HepG2 (cell line): ENCODE measurements around the gene GOT1. TPM values are rescaled to one million over a fixed set of nuclear protein-coding genes. Genes with fewer than 3 reads are reported as not detected.

Source experiments
- BRCA1 ChIP-seq: sonication (generic); formaldehyde crosslinking; IDR thresholded peaks from 2 replicates; pipeline ENCODE4 v1.4.0; 2020; ENCODE audit warnings: missing genetic modification reagents
- DNMT1 ChIP-seq: sonication (generic); formaldehyde crosslinking; IDR thresholded peaks from 2 replicates; pipeline ENCODE4 v1.5.1; 2020; ENCODE audit warnings: mild to moderate bottlenecking, missing genetic modification reagents
- HMG20B ChIP-seq: conservative IDR thresholded peaks from 2 replicates; pipeline ENCODE4 v1.6.1; 2016; ENCODE audit warnings: missing genetic modification reagents, missing compliant biosample characterization
- MED1 ChIP-seq: sonication (generic); formaldehyde crosslinking; IDR thresholded peaks from 2 replicates; pipeline ENCODE4 v1.4.0; 2020; ENCODE audit warnings: missing genetic modification reagents
- NRL ChIP-seq: sonication (generic); formaldehyde crosslinking; IDR thresholded peaks from 2 replicates; pipeline ENCODE4 v1.5.0; 2020; ENCODE audit warnings: missing genetic modification reagents, mild to moderate bottlenecking, moderate library complexity, borderline replicate concordance
- PHB2 ChIP-seq: fragments of 450-650 bp; IDR thresholded peaks from 2 replicates; pipeline ENCODE4 v1.6.1; 2018; ENCODE audit not compliant: partially characterized antibody
- SCMH1 ChIP-seq: sonication (generic); formaldehyde crosslinking; IDR thresholded peaks from 2 replicates; pipeline ENCODE4 v1.9.0; 2021; ENCODE audit warnings: missing genetic modification reagents, mild to moderate bottlenecking, borderline replicate concordance
- ZBTB3 ChIP-seq: sonication (generic); formaldehyde crosslinking; IDR thresholded peaks from 2 replicates; pipeline ENCODE4 v1.4.0; 2020; ENCODE audit warnings: low read depth, mild to moderate bottlenecking, moderate library complexity, missing genetic modification reagents, borderline replicate concordance
- ZFP1 ChIP-seq: IDR thresholded peaks from 2 replicates; pipeline ENCODE4 v1.6.1; 2016
- ZFP62 ChIP-seq: sonication (generic); formaldehyde crosslinking; IDR thresholded peaks from 2 replicates; pipeline ENCODE4 v1.4.0; 2020; ENCODE audit warnings: missing genetic modification reagents
- ZMAT3 ChIP-seq: sonication (generic); formaldehyde crosslinking; conservative IDR thresholded peaks from 2 replicates; pipeline ENCODE4 v1.7.0; 2021; ENCODE audit warnings: missing genetic modification reagents
- ZNF337 ChIP-seq: sonication (generic); formaldehyde crosslinking; IDR thresholded peaks from 2 replicates; pipeline ENCODE4 v1.5.1; 2020; ENCODE audit warnings: missing genetic modification reagents, low read depth, mild to moderate bottlenecking, borderline replicate concordance
- ZNF430 ChIP-seq: sonication (generic); formaldehyde crosslinking; IDR thresholded peaks from 2 replicates; pipeline ENCODE4 v1.9.0; 2021; ENCODE audit warnings: mild to moderate bottlenecking, missing genetic modification reagents
- ZNF570 ChIP-seq: sonication (generic); formaldehyde crosslinking; IDR thresholded peaks from 2 replicates; pipeline ENCODE4 v1.4.0; 2020; ENCODE audit warnings: mild to moderate bottlenecking, missing genetic modification reagents, borderline replicate concordance
- ZSCAN25 ChIP-seq: sonication (generic); formaldehyde crosslinking; IDR thresholded peaks from 2 replicates; pipeline ENCODE4 v1.8.0; 2022; ENCODE audit warnings: mild to moderate bottlenecking, missing genetic modification reagents
- polyA plus RNA-seq, 8 experiments: library from polyadenylated mRNA; depleted of rRNA in 3 of 8; stranded (reverse) in 7 of 8; unstranded in 1 of 8; fragments of >200 nt; fragmentation: Illumina TruSeq in 4 of 8; extraction: Trizol in 4 of 8; gene quantifications; 2 replicates each; pipeline versions ENCODE4 v1.2.1 to v1.2.3, GENCODE V29; 2011 to 2016; ENCODE audit warnings: low read depth in 4 of 8, missing spikeins in 1 of 8, mixed read lengths in 1 of 8; ENCODE audit not compliant: insufficient read depth in 1 of 8
- total RNA-seq, 5 experiments: library from RNA; depleted of rRNA; stranded (reverse); fragments of >200 nt; fragmentation: Illumina TruSeq; extraction: Trizol; gene quantifications; 2 replicates each; pipeline ENCODE4 v1.2.3, GENCODE V29; 2016; ENCODE audit warnings: low read depth in 1 of 5
- TF ChIP-seq, protein P1 (sequence below): sonication (generic); formaldehyde crosslinking; IDR thresholded peaks from 2 replicates; pipeline ENCODE4 v1.5.0; 2020; ENCODE audit warnings: mild to moderate bottlenecking, missing genetic modification reagents
- TF ChIP-seq, protein P2 (sequence below): sonication (generic); formaldehyde crosslinking; IDR thresholded peaks from 2 replicates; pipeline ENCODE4 v1.5.0; 2020; ENCODE audit warnings: mild to moderate bottlenecking, missing genetic modification reagents, moderate library complexity
- TF ChIP-seq, protein P3 (sequence below): sonication (generic); formaldehyde crosslinking; IDR thresholded peaks from 2 replicates; pipeline ENCODE4 v1.4.0; 2020; ENCODE audit warnings: missing genetic modification reagents, mild to moderate bottlenecking, borderline replicate concordance
- TF ChIP-seq, protein P4 (sequence below): sonication (generic); formaldehyde crosslinking; IDR thresholded peaks from 2 replicates; pipeline ENCODE4 v1.8.0; 2022; ENCODE audit warnings: mild to moderate bottlenecking, missing genetic modification reagents, moderate library complexity
- TF ChIP-seq, protein P5 (sequence below): IDR thresholded peaks from 2 replicates; pipeline ENCODE4 v1.6.1; 2016; ENCODE audit warnings: low read depth

Gene GOT1
- total and polyA plus RNA-seq, 2 of the 13 experiments (the other 11 are each of a cell fraction or from before 2014, with no cell fraction given) = 81.2 to 102 TPM

DNA sequence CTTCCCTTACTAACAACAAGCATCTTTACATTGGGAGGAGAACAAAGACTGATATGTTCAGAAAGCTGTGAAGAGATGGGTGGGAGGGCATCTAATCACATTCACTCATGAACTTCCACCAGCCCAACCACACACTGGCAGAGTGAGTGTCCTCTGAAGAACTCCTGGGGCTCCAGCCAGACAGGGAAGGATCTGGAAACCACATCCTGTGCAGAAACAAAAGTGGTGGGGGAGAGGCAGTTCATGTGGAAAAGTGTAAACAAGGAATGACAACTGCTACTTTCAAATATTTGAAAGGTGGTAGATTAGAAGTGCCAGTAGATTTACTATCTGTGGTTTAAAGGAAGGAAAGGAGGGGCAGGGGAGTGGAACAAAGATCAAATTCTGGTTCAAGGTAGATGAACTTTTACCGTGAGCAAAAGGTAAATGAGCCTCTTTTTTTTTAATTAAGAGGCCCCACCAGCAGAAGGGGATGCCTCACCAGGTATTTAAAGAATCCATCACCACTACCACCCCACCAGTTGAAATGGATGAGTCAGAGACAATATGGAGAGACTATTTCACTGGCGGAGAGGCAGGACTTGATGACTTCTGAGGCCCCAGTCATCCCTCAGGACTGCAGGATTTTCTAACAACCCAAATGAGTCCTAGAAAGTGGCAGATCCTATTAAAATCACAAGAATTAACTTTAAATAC, 34.5 kb downstream of the GOT1 start (continued):
- TF ChIP-seq, protein P1, sequence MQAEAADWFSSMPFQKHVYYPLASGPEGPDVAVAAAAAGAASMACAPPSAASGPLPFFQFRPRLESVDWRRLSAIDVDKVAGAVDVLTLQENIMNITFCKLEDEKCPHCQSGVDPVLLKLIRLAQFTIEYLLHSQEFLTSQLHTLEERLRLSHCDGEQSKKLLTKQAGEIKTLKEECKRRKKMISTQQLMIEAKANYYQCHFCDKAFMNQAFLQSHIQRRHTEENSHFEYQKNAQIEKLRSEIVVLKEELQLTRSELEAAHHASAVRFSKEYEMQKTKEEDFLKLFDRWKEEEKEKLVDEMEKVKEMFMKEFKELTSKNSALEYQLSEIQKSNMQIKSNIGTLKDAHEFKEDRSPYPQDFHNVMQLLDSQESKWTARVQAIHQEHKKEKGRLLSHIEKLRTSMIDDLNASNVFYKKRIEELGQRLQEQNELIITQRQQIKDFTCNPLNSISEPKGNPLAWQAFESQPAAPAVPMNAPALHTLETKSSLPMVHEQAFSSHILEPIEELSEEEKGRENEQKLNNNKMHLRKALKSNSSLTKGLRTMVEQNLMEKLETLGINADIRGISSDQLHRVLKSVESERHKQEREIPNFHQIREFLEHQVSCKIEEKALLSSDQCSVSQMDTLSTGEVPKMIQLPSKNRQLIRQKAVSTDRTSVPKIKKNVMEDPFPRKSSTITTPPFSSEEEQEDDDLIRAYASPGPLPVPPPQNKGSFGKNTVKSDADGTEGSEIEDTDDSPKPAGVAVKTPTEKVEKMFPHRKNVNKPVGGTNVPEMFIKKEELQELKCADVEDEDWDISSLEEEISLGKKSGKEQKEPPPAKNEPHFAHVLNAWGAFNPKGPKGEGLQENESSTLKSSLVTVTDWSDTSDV (CRISPR knock-in tag) = no peak; the same call in 1 of the 2 replicates
- TF ChIP-seq, protein P2, sequence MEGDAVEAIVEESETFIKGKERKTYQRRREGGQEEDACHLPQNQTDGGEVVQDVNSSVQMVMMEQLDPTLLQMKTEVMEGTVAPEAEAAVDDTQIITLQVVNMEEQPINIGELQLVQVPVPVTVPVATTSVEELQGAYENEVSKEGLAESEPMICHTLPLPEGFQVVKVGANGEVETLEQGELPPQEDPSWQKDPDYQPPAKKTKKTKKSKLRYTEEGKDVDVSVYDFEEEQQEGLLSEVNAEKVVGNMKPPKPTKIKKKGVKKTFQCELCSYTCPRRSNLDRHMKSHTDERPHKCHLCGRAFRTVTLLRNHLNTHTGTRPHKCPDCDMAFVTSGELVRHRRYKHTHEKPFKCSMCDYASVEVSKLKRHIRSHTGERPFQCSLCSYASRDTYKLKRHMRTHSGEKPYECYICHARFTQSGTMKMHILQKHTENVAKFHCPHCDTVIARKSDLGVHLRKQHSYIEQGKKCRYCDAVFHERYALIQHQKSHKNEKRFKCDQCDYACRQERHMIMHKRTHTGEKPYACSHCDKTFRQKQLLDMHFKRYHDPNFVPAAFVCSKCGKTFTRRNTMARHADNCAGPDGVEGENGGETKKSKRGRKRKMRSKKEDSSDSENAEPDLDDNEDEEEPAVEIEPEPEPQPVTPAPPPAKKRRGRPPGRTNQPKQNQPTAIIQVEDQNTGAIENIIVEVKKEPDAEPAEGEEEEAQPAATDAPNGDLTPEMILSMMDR (CRISPR knock-in tag) = 0 out of 2 replicates have a peak, but pooled peaks have one; percentile 9
- peak; percentile 91 for TF ChIP-seq MED1
- no peak for TF ChIP-seq NRL (CRISPR knock-in tag)
- TF ChIP-seq ZBTB3 (CRISPR knock-in tag) = no peak
- 0 out of 2 replicates have a peak, but pooled peaks have one; percentile 28 for TF ChIP-seq ZMAT3
- 0 out of 2 replicates have a peak, but pooled peaks have one; percentile 39 for TF ChIP-seq HMG20B
- no peak for TF ChIP-seq DNMT1 (CRISPR knock-in tag)
- no peak for TF ChIP-seq ZSCAN25 (CRISPR knock-in tag)
- no peak for TF ChIP-seq SCMH1 (CRISPR knock-in tag)
- no peak for TF ChIP-seq PHB2
- TF ChIP-seq ZNF570 (CRISPR knock-in tag) = no peak
- TF ChIP-seq ZNF430 = 0 out of 2 replicates have a peak, but pooled peaks have one; percentile 42
- TF ChIP-seq ZFP1 (CRISPR knock-in tag) = no peak
- TF ChIP-seq, protein P3, sequence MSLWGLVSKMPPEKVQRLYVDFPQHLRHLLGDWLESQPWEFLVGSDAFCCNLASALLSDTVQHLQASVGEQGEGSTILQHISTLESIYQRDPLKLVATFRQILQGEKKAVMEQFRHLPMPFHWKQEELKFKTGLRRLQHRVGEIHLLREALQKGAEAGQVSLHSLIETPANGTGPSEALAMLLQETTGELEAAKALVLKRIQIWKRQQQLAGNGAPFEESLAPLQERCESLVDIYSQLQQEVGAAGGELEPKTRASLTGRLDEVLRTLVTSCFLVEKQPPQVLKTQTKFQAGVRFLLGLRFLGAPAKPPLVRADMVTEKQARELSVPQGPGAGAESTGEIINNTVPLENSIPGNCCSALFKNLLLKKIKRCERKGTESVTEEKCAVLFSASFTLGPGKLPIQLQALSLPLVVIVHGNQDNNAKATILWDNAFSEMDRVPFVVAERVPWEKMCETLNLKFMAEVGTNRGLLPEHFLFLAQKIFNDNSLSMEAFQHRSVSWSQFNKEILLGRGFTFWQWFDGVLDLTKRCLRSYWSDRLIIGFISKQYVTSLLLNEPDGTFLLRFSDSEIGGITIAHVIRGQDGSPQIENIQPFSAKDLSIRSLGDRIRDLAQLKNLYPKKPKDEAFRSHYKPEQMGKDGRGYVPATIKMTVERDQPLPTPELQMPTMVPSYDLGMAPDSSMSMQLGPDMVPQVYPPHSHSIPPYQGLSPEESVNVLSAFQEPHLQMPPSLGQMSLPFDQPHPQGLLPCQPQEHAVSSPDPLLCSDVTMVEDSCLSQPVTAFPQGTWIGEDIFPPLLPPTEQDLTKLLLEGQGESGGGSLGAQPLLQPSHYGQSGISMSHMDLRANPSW (CRISPR knock-in tag) = 0 out of 2 replicates have a peak, but pooled peaks have one; percentile 23
- TF ChIP-seq ZNF337 (CRISPR knock-in tag) = 0 out of 2 replicates have a peak, but pooled peaks have one; percentile 31
- TF ChIP-seq ZFP62 (CRISPR knock-in tag) = no peak
- no peak for TF ChIP-seq BRCA1
- TF ChIP-seq, protein P4, sequence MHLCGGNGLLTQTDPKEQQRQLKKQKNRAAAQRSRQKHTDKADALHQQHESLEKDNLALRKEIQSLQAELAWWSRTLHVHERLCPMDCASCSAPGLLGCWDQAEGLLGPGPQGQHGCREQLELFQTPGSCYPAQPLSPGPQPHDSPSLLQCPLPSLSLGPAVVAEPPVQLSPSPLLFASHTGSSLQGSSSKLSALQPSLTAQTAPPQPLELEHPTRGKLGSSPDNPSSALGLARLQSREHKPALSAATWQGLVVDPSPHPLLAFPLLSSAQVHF (CRISPR knock-in tag) = no peak
- TF ChIP-seq, protein P5, sequence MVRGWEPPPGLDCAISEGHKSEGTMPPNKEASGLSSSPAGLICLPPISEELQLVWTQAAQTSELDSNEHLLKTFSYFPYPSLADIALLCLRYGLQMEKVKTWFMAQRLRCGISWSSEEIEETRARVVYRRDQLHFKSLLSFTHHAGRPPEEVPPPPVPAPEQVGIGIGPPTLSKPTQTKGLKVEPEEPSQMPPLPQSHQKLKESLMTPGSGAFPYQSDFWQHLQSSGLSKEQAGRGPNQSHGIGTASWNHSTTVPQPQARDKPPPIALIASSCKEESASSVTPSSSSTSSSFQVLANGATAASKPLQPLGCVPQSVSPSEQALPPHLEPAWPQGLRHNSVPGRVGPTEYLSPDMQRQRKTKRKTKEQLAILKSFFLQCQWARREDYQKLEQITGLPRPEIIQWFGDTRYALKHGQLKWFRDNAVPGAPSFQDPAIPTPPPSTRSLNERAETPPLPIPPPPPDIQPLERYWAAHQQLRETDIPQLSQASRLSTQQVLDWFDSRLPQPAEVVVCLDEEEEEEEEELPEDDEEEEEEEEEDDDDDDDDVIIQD (CRISPR knock-in tag) = peak; percentile 89
